GM21526 (cell line): ENCODE measurements around the gene ITGA11.

ENCODE experiments used
- ATAC-seq: cut with Tn5 transposase; IDR thresholded peaks from one replicate; pipeline ENCODE4 v1.9.1; 2021; ENCODE audit warnings: moderate library complexity; ENCODE audit not compliant: unreplicated experiment, low FRiP score

The ITGA11 gene, protein sequence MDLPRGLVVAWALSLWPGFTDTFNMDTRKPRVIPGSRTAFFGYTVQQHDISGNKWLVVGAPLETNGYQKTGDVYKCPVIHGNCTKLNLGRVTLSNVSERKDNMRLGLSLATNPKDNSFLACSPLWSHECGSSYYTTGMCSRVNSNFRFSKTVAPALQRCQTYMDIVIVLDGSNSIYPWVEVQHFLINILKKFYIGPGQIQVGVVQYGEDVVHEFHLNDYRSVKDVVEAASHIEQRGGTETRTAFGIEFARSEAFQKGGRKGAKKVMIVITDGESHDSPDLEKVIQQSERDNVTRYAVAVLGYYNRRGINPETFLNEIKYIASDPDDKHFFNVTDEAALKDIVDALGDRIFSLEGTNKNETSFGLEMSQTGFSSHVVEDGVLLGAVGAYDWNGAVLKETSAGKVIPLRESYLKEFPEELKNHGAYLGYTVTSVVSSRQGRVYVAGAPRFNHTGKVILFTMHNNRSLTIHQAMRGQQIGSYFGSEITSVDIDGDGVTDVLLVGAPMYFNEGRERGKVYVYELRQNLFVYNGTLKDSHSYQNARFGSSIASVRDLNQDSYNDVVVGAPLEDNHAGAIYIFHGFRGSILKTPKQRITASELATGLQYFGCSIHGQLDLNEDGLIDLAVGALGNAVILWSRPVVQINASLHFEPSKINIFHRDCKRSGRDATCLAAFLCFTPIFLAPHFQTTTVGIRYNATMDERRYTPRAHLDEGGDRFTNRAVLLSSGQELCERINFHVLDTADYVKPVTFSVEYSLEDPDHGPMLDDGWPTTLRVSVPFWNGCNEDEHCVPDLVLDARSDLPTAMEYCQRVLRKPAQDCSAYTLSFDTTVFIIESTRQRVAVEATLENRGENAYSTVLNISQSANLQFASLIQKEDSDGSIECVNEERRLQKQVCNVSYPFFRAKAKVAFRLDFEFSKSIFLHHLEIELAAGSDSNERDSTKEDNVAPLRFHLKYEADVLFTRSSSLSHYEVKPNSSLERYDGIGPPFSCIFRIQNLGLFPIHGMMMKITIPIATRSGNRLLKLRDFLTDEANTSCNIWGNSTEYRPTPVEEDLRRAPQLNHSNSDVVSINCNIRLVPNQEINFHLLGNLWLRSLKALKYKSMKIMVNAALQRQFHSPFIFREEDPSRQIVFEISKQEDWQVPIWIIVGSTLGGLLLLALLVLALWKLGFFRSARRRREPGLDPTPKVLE

DNA sequence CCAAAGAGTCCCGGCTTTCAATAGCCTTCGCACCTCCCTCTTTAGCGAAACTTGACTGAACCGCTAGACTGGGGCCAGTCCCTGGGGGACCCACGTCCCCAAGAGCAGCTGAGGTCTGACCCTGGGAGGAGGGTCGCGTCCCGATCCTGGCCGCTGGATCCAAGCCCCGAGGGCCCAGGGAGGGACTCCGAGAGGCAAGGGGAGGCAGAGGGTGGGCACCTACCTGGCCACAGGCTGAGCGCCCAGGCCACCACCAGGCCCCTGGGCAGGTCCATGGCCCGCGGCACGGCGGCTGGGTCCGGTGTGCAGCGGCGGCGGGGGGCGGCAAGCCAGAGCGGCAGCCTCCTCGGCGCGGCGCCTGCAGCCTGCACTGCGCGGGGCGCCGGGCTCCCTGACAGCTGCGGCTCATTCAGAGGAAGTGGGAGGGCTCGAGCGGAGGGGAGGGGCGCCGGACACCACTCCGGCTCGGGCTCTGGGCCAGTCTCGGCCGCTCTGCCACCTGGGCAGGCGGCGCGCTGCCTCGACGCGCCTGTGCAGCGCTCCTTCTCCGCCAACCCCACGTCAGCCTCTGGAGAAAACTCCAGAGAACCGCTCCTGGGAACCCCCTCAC lies at the start of gene ITGA11:
ITGA11 (minus strand) TSS at position 372 of the 610 bp plus-strand sequence; CDS start at position 275, 97 bp downstream.
- no peak for ATAC-seq

DNA sequence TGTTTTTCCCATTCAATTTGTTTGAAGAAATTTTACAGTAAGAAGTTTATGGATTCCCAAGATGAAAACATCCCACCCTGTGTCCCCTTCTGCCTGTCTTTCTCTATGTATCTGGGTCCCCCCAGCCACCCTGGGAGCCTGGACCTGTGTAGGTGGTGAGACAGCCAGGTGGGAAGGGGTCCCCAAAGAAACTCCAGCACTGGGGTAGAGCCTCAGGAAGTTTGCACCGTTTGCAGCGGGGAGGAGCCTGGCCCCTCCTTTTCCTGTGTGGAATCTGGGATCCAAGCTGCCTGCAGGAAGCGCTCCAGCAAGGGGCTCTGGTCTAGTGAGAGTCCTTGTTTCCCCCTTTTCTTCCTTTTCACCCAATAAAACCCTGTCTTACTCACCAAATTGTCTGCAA lies 49.4 kb upstream of the ITGA11 start:
- no peak for ATAC-seq

DNA sequence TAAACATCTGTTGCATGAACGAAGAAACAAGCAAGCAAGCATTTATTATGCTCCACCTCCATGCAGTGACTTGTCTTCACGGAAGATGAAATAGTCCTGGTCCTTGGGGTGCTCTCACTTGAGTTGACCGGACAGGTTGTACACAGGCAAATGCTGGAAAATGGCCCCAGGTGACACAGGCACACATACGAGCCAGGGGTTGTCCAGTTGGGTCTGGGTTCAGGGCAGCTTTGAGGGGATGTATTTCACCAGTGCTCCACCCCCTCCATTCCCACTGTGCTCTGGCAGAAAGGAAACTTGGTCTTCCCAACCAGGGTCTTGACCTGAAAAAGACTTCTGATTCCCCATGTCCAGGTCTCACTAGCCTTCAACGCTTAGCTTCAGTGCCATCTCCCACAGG lies 48.3 kb upstream of the ITGA11 start:
- ATAC-seq = no peak

DNA sequence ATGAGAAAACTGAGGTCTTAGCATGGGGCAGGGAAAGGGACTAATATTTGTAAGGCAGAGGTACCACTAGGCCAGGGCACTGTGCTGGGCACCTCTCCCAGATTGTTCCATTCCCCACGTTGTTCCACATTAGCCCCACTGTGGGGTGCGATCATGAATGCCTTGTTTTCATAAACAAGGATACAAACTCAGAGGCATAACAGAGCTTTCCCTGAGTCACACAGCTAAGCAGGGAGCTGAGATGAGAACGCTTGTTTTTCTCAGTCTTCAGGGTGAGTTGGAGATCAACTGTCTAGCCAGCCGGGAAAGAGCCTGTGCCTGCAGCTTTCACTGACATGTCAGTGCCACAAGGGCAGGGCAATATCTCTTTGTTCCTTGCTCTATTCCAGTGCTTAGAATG lies 47.9 kb upstream of the ITGA11 start:
- no peak for ATAC-seq

DNA sequence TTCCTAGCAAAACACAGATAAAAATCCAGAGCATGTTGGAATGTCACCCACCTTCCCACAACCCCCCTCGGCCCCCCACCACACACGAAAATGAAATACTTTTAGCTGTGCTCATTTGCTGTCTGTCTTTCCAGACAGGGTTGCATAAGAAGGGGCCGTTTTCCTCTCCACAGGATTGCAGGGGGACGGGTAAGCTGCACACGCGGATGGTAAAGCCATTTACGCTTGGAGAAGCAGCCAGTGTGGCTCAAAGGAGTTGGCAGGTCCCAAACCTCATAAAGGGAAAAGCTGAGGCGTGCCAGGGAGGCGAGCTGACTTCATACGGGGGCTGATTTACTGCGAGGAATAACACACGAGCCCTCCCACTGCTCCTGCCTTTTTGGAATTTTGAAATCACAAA lies 47.4 kb upstream of the ITGA11 start:
- ATAC-seq = no peak

DNA sequence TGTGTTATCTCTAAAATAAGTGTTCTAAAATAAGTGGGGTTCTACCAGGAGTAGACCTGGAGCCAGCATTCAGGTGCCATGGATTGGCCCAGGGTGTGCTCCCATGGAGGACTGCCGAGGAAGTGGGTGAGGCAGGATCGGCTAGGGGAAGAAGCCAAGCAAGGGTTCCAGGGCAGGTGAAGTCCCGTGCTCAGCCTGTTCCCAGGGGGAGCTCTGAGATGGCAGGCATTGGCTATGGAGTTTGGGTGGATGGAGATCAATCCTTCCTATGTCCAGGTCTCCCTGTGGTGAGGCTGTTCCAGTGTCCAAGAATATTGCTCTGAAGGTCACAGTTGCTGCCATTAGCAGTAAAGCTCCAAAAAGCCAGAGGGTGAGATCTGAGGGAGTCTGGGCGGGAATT lies 46.9 kb upstream of the ITGA11 start:
- no peak for ATAC-seq

DNA sequence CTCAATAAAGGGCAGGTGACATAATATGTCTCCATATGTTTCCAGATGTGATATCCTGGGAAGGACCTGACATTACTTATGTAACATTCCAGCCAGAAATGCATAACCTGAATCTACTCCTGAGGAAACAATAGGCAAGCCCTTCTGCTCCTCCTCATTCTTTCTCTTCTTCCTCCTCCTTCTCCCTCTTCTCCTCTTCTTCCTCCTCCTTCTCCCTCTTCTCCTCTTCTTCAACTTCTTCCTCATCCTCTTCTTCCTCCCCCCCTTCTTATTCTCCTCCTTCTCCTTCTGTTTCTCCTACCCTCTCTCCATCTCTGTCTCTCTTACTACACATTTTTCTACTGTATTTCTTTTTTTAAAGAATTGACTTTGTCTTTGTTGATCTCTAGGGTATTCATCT lies 43.5 kb upstream of the ITGA11 start:
- ATAC-seq = no peak

DNA sequence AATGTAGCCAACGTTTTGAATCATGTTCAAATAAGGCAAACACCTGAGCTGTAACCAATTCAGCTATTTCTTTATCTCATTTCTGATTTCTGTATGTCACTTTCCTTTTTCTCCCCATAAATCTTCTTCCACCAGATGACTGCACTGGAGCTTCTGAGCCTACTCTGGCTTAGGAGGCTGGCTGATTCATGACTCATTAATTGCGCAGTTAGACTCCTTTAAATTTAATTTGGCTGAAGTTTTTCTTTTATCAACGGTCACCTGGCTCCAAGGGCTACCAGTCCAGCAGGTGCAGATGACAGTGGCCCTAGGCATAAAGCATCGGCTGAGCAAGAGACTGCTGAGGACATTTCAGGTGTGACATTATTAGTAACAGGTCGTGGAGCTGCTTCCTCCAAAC lies 39.6 kb upstream of the ITGA11 start:
- no peak for ATAC-seq

DNA sequence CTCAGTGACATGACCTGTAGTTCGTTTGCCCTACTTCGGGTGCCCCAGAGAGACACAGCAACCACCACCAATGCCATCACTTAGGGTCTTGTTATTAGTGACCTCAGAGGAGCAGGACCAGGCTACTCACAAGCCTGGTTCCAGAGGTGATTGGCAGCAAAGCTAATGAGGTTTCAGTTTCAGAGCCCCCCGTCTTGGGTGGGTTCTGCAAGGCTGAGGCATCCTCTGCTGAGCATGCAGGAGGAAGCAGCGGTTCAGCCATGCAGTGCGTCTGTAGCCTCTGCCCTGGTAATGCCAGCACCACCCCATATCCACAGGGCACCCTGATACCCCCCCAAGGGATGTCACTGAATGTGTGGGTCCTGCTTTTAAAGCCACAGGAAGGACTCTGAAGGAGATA lies 39.0 kb upstream of the ITGA11 start:
- ATAC-seq = no peak

DNA sequence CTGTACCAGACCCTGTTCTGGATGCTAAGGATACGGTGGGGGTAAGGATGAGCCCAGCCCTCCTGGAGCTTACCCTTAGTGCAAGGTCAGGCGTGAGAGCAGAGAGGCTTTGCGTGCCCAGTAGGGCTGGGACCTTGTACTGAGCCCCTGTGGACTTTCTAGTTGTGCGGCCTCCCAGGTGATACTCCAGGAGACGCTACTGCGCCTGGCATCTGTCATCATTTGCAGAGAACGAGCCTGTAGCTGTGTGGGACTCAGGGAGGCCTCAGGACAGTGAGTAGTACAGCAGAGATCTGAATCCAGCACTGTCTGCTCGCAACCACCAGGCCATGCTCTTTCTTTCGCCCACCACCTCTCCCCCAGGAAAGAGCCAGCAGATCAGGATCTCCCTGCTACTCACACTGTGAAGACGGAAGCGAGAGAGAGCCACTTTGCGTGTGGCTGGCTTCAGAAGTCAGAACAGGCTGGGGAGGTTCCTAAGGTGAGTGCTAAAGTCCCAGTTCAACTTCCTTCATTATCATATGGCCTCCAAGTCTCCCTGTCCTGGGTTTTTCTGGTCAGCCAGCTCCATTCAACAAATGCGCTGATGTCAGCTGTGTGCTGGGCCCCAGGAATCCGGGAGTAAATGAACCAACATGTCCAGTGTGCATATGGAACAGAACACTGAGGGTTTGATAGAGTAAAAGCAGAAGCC lies 38.2 kb upstream of the ITGA11 start:
- ATAC-seq = no peak

DNA sequence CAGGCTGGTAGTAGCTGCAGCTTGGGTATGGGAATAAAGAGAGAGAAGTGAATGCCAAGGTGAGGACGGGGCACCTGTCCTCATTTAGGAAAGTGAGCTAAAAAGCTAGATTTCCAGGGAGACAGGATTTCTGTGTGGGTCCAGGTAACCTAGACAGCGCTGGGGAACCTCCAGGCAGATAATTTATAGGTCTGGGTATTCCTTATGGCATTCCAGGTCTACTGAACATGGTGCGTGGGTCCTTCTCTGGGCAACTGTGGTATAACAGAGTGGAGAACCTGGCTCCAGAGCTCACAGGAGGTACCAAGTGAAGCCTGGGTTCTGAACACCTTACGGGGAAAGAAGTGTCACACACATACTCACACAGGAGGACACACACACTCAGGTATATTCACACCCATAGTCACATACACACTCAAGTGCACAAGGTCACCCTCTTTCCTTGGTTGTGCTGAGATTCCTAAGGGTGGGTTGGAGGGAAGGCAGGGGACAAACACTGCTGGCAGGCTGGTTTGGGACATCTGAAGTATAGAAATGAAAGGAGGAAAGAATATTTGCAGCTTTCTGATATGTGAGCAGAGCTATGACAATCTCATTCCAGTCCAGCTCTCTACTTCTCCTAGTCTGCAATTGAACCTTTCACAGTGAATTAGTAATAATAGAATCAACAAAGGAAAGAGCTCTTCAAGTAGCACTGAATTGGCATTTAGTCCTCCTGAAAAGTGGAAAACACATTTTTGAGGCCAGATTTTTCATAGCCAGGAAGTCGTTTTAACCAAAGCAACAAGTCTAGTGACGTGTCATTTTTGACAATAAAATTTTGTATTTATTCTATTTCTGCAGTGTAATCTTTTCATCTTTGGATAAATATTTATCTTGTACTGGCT lies 37.4 kb upstream of the ITGA11 start:
- no peak for ATAC-seq

DNA sequence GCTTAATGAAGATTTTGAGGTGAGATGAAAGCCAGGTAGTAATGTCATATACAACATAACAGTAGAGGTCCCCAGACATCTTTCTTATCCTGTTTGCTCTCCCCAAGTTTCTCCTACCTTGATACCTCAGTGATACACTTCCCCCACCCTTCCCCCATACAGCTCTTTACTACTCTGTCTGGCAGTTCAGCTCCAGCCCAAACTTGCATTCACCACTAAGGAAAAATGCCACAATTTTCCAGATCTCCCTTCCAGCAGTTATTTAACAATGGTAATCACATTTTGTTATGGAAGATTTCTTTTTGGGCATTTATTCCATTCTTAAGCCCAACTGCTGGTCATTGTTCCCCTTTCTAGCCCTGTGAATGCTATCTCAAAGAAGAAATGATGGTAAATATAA lies 34.9 kb upstream of the ITGA11 start:
- no peak for ATAC-seq

DNA sequence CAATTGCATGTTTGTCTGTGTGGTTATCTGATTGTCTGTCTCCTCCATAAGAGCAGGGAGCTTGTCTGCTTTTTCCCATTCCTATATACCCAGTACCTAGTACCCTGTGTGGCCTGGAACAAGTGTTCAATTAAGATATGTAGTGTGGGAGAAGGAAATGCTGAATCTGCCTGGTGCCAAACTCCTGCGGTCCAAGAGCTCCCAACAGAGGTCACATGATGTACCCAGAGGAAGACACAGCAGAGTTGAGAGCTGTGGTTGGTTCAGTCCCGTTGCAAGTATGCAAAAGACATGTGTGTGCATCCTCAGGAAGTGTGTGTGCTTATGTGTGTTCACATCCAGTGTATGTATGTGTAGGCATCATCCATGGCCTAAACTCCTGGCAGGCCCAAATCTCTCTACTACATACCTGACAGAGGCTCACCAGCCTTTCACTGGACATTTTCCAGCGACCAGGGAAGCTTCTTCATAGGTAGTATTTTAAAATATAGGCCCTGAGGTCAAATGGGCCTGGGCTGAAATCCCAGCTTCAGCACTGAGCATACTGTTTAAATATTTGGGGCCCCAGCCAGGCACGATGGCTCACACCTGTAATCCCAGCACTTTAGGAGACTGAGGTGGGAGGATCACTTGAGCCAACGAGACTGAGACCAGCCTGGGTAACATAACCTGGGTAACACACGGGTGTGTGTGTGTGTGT lies 34.0 kb upstream of the ITGA11 start:
- no peak for ATAC-seq

DNA sequence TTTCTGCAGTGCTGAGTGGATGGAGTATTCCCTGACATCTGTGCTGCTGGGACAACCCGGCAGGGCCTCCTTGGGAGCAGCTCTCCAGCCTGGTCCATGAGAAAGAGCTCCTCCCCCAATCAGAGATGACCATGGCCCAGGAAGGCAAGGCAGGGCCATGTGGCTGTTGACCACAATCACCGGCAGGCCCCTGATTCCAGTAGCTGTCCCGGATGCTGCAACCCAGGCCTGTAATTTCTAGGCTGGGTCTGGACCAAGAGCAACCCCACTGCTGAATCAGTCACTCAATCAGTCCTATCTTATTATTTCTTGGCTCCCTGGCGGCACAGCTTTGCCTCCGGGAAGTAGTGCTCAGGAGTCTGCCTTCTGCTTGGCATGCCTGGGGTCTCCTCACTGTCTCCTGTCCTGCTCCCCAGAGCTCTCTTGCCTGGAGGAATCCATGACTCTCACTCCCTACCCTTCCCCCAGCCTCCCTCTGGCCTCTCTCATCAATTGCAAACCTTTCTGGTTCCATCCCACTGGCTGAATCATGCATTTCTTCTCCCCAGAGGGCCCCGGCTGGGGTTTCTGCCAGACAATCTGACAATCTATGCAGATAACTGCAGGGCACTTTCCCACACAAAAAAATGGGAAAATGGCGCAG lies 32.6 kb upstream of the ITGA11 start:
- ATAC-seq = no peak

DNA sequence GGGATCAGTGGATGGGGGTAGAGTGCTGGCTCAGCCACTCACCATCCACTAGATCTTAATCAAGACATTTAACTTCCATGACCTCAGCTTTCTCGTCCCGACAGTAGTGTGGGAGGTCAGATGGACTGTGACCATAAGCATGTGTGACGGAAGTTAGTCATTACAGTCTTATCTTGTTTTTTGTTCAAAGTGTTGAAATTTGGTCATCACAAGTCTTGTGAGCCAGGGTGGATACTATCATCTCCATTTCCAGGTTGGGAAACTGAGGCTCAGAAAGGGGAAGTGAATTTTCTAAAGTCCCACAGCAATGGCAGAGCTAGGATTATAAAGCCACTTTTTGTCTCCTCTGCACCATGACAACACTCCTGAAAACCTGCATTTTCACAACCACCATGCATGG lies 32.0 kb upstream of the ITGA11 start:
- ATAC-seq = no peak

DNA sequence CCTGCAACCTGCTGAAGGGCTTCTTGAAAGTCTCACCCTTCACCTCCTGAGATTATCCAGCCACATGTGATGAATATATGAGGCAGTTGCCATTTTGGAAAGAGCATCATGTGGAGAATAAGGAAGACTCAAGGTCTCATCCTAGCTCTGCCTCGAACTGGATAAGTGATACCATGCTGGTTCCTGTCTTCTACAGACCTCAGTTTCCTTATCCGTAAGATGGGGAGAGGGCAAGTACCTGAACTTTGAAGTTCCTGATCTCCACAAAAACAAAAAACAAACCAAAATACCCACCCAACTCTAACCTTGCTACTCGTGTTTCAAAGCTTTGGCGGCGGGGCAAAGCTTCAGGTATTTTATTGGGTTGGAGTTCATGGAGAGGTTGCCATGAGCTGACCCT lies 31.5 kb upstream of the ITGA11 start:
- ATAC-seq = no peak

DNA sequence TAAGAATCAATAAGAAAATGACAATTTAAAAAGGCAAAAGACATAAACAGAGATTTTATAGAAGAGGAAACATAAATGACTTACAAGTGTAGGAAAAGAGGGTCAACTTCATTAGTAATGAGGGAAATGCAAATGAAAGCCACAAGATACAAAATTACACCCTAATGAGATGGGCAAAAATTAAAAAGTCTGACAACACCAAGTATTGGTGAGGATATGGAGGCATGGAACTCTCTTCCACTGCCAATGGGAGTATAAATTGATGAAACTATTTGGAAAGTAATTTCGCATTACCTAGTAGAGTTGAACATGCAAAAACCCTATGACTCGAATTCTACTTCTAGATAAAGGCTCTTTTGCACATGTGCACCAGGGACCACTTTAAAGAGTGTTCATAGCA lies 28.2 kb upstream of the ITGA11 start:
- ATAC-seq = no peak

DNA sequence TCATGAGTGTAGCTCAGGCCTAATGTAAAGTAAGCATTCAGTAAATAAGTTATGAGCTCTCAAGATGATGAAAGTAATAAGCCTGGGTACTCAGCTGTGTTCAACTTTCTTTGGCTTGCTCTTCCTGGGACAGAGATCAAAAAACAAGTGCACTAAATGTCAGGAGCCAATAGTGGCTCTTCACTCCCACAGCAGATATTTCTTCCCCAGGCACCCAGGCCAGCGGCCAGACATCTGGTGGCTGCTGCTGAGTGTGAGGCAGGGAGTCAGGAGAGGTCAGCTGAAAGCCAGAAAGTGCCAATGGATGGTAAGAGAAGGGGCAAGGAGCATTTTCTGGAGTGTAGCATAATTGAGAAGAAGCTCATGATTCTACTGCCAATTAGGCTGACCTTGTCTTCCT lies 18.2 kb upstream of the ITGA11 start:
- ATAC-seq = no peak
